IPS DF 19.7 (cell line): ENCODE data around the gene RANBP17.
"Not testable (repeated sequence)": the region's sequence is repeated elsewhere in the genome, so short reads cannot be mapped to it uniquely, and the experiment has no call there.

Experiments
- DNase-seq: peaks from one replicate; pipeline ENCODE4 v3.0.0-alpha.2; 2013; ENCODE audit warnings: low read depth, low spot score

The RANBP17 gene

GRCh38 chr5:170861917-170862766 is at the start of gene RANBP17:
Gene RANBP17, plus strand, starts transcription at chr5:170862018.
- no peak for DNase-seq

- no peak for DNase-seq
Measured at GRCh38 chr5:170813231-170813630, 48.6 kb upstream of the RANBP17 start.

DNA sequence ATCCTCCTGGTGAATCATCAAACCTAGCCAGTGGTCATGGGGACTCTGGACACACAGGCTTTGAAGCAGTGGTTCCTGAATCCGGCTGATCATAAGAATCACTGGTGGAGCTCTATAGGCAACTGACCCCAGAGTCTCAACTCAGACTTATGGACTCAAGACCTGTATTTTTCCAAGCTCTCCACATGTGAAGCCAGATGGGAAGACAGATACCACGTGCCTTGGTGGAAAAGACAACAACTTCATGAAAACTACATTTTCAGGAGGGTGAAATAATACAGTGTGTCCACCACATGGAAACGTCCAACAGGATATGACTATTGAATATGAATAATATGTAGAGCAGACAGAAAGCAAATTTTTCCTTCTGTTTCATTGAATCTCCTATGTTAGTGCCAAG is 44.6 kb upstream of the RANBP17 start:
- no peak for DNase-seq

- DNase-seq = no peak
Measured at GRCh38 chr5:170818232-170818631, 43.6 kb upstream of the RANBP17 start.

DNA sequence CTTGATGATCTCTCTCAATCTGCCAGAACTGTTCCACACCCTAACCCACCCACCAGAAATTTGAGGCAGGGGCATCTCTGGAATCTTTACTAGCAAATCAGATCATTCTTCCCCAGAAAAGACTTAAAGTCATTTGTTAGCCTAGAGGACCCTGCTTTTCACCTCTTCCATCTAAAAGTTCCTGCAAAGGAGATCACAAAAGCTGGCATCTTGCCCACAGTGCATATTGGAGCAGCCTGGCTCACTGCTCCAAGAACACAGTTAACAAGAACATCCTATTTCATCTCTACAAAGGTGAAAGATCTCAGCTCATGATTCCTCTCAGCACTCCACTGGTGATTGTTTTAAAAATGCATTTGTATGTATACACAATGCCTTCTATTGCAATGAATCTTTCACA is 42.0 kb upstream of the RANBP17 start:
- no peak for DNase-seq

GRCh38 chr5:170821257-170821800 is 40.5 kb upstream of the RANBP17 start:
- DNase-seq = no peak

- no peak for DNase-seq
Measured at GRCh38 chr5:170826117-170826516, 35.7 kb upstream of the RANBP17 start.

GRCh38 chr5:170832241-170832640 is 29.6 kb upstream of the RANBP17 start:
- no peak for DNase-seq

DNA sequence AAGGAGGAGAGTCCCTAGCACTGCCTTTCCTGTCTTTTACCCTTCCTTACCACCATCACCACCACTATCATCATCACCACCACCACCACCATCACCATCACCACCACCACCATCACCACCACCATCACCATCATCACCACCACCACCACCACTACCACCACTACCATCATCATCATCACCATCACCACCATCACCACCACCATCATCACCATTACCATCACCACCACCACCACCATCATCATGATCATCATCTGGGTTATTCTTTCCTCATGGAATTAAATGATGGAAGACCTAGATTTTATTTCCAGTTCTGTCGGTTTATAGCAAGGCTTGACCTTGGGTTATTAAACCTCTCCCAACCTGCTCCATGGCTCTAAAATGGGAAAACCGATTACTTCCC is 27.8 kb upstream of the RANBP17 start:
- DNase-seq = not testable (repeated sequence)

GRCh38 chr5:170836226-170836625 is 25.6 kb upstream of the RANBP17 start:
- no peak for DNase-seq

DNA sequence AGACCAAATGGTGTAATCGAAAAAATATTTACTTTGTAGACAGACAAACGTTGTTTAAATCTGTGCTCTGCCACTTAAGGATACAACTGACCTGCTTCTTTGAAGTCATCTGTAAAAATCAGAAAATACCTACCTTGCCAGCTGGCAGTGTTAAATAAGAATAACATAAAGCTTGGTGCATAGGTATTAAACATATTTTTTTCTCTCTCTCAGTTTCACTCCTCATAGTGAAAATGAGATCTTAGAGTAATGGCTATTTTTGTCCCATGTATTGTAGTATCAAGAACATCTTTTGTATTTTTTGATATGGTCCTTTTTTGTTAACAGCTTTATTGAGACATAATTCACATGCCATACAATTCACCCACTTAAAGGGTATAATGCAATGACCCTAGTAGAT is 17.9 kb upstream of the RANBP17 start:
- DNase-seq = no peak

GRCh38 chr5:170844651-170845050 is 17.2 kb upstream of the RANBP17 start:
- no peak for DNase-seq

DNA sequence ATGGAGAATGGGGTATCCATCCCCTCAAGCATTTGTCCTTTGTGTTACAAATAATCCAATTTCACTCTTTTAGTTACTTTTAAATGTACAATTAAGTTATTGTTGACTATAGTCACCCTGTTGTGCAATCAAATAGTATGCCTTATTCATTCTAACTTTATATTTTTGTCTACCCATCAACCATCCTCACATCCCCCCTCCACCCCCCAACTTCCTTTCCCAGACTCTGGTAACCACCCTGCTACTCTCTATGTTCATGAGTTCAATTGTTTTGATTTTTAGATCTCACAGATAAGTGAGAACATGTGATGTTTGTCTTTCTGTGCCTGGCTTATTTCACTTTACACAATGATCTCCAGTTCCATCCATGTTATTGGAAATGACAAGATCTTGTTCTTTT is 15.4 kb upstream of the RANBP17 start:
- no peak for DNase-seq

- no peak for DNase-seq
Measured at GRCh38 chr5:170846846-170847245, 15.0 kb upstream of the RANBP17 start.

GRCh38 chr5:170848033-170848432 is 13.8 kb upstream of the RANBP17 start:
- no peak for DNase-seq

GRCh38 chr5:170849374-170849773 is 12.4 kb upstream of the RANBP17 start:
- DNase-seq = no peak

DNA sequence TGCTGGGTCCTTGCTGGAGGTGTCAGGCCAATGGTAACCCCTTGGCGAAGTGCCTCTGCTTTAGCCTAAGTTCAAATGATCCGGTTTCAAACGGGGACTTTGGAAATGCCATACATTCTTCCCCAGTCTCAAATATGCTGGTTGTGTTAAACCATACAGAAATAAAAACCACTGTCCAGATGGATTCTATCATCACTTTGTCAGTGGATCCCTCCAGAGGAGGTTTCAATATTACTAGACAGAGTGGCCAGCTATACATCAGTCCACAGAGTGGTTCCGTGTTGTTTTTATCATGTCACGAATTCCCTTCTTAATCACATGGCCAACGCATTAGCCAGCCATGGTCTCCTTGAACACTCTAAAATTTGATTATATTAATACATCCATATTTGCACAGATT is 7.3 kb upstream of the RANBP17 start:
- DNase-seq = no peak

- no peak for DNase-seq
Measured at GRCh38 chr5:170857066-170857465, 4.8 kb upstream of the RANBP17 start.

- DNase-seq = no peak
Measured at GRCh38 chr5:170860415-170860814, 1.4 kb upstream of the RANBP17 start.

- DNase-seq = no peak
Measured at GRCh38 chr5:170860818-170861666, 776 bp upstream of the RANBP17 start.

GRCh38 chr5:170861667-170861916 is 226 bp upstream of the RANBP17 start:
- no peak for DNase-seq

- no peak for DNase-seq
Measured at GRCh38 chr5:170863646-170864045, 1.8 kb downstream of the RANBP17 start.

DNA sequence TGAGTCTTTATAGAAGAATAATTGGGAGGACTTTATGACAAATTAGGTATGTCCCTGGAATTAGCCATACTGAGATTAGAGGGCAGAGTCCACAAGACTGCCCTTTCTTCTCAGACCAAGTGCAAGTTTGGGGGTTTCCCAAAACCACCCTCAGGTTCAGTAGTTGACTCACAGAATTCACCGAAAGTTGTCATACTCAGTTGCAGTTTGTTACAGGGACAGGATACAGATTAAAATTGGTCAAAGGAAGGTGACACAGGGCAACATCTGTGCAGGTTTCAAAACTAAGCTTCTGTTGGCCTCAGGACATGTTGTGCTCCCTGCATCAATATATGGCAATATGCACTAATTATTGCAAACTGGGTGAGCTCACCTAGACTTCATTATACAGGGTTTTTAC is 3.8 kb downstream of the RANBP17 start:
- no peak for DNase-seq
